Natural killer cell (primary cell): Measurements from ENCODE around the gene TMEM150A. TPM values are rescaled to one million over a fixed set of nuclear protein-coding genes. Genes with fewer than 3 reads are reported as not detected.
A peak's percentile ranks its signal among the peaks of the same experiment; 100 is the strongest.
"Not testable (repeated sequence)": the region's sequence is repeated elsewhere in the genome, so short reads cannot be mapped to it uniquely, and the experiment has no call there.

Experiments
- ATAC-seq, 3 donors: fragments of 150-1000 bp in 2 of 3; fragments of 200-7000 bp in 1 of 3; cut with Tn5 transposase; 1 replicate in 1 of 3; 2 replicates in 2 of 3; pipeline ENCODE4 v1.10.0; 2021; ENCODE audit warnings: mild to moderate bottlenecking in 2 of 3, moderate library complexity in 2 of 3
- DNase-seq, 2 donors: peaks; one replicate each; pipeline versions ENCODE4 v3.0.0 to v3.0.0-alpha.2; 2013 to 2021; ENCODE audit warnings: mixed read lengths in 1 of 2
- H3K27ac ChIP-seq: one replicate; pipeline ENCODE4 v1.5.1; 2013; ENCODE audit warnings: mild to moderate bottlenecking, low read length
- H3K27me3 ChIP-seq: one replicate; pipeline ENCODE4 v1.6.1; 2013; ENCODE audit warnings: low read length; ENCODE audit not compliant: control insufficient read depth, insufficient read depth
- H3K36me3 ChIP-seq: one replicate; pipeline ENCODE4 v1.6.1; 2013; ENCODE audit warnings: low read length; ENCODE audit not compliant: control insufficient read depth, insufficient read depth
- H3K4me1 ChIP-seq: one replicate; pipeline ENCODE4 v1.6.1; 2013; ENCODE audit warnings: low read length; ENCODE audit not compliant: control insufficient read depth, insufficient read depth
- H3K4me3 ChIP-seq: one replicate; pipeline ENCODE4 v1.5.1; 2013; ENCODE audit warnings: low read length
- H3K9me3 ChIP-seq: one replicate; pipeline ENCODE4 v1.6.1; 2013; ENCODE audit warnings: low read length; ENCODE audit not compliant: control insufficient read depth, insufficient read depth
- H3K27ac Mint-ChIP-seq, 2 donors: one replicate each; pipeline ENCODE4 v1.8.0; 2022; ENCODE audit warnings: mild to moderate bottlenecking in 2 of 2, mixed read lengths in 2 of 2, moderate library complexity in 1 of 2
- H3K27me3 Mint-ChIP-seq, 2 donors: one replicate each; pipeline ENCODE4 v1.8.0; 2022; ENCODE audit warnings: low read depth in 2 of 2, mixed read lengths in 2 of 2
- H3K36me3 Mint-ChIP-seq: one replicate; pipeline ENCODE4 v1.8.0; 2022; ENCODE audit warnings: mixed read lengths
- H3K4me1 Mint-ChIP-seq, 2 donors: one replicate each; pipeline ENCODE4 v1.8.0; 2022; ENCODE audit warnings: mixed read lengths in 2 of 2
- H3K4me3 Mint-ChIP-seq: one replicate; pipeline ENCODE4 v1.8.0; 2022; ENCODE audit warnings: mild to moderate bottlenecking, moderate library complexity, mixed read lengths
- H3K9me3 Mint-ChIP-seq, 2 donors: one replicate each; pipeline ENCODE4 v1.8.0; 2022; ENCODE audit warnings: mixed read lengths in 2 of 2
- WGBS: methylation state at CpG from one replicate; pipeline ENCODE4 v1.1.7; 2013; ENCODE audit warnings: missing lambda C conversion rate; ENCODE audit not compliant: insufficient coverage; 5-methylcytosine and 5-hydroxymethylcytosine counted together
- intact Hi-C: fragments of 100-400 bp; cut with micrococcal nuclease; formaldehyde crosslinking; loops from one replicate; pipeline ENCODE4 v1.14.2; 2022
- total RNA-seq, 4 donors: library from RNA; stranded (reverse); fragments of 120-200 nt in 1 of 4; gene quantifications; one replicate each; pipeline versions ENCODE4 v1.2.3 to v1.2.4, GENCODE V29; 2013 to 2022
- TF ChIP-seq, protein P1 (sequence below): fragments of 200-600 bp; IDR thresholded peaks from one replicate; pipeline ENCODE4 v1.8.0; 2022; ENCODE audit warnings: antibody characterized with exemption

TMEM150A gene
- total RNA-seq, 3 donors from 2014 or later (not counting 1 experiment from before 2014, with no cell fraction given), result 10.4 to 13.3 (median 10.9) TPM

DNA sequence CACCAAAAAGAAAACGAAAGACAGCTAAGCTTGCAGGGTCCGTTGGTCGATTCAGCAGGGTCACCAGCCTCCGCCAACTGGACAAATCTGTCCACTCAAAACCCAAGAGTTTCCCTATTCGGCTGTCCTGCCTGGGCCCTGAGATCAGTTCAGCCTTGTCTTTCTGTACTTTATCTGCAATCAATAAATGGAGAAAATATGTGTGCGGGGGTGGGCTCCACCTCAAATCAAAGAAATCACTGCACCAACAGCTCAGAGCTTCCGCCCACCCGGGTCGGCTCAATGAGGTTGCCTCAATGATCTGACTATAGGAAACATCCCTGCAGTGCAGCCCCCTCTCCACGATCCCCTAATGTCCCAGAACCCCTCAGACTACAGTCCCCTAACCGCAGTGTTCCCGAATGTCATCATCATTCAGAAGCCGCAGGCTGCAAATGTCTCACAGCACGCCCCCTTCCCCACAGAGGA is 41.7 kb downstream of the TMEM150A start:
- H3K27ac Mint-ChIP-seq, result peak overlapping the region; percentile 91 to 95
- WGBS, result 9% methylated on average over 13 of the region's 14 CpGs
- Histone ChIP-seq H3K4me1 (peaks cover 17% of the 10 kb centered on the region), H3K27me3 (no peaks in the 10 kb centered on the region), H3K9me3 (no peaks in the 10 kb centered on the region), H3K36me3 (peaks cover 3% of the 10 kb centered on the region), H3K4me3 (peak overlapping the region; percentile 67), H3K27ac (peak overlapping the region; percentile 71)
- no peak for DNase-seq
- H3K9me3 Mint-ChIP-seq, result no peaks in the 10 kb centered on the region
- ATAC-seq, result peak; percentile 13 to 27 (median 14)
- H3K4me1 Mint-ChIP-seq, result peaks cover 19 to 24% of the 10 kb centered on the region in 2 donors
- H3K27me3 Mint-ChIP-seq, result no peaks in the 10 kb centered on the region
- TF ChIP-seq, protein P1, sequence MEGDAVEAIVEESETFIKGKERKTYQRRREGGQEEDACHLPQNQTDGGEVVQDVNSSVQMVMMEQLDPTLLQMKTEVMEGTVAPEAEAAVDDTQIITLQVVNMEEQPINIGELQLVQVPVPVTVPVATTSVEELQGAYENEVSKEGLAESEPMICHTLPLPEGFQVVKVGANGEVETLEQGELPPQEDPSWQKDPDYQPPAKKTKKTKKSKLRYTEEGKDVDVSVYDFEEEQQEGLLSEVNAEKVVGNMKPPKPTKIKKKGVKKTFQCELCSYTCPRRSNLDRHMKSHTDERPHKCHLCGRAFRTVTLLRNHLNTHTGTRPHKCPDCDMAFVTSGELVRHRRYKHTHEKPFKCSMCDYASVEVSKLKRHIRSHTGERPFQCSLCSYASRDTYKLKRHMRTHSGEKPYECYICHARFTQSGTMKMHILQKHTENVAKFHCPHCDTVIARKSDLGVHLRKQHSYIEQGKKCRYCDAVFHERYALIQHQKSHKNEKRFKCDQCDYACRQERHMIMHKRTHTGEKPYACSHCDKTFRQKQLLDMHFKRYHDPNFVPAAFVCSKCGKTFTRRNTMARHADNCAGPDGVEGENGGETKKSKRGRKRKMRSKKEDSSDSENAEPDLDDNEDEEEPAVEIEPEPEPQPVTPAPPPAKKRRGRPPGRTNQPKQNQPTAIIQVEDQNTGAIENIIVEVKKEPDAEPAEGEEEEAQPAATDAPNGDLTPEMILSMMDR, result no peak
- H3K4me3 Mint-ChIP-seq, result peak overlapping the region; percentile 95
- intact Hi-C loops, result loop anchor here (1.0 to 5.0 kb wide), 4 partner anchors 41 to 232 kb away; partner anchors contain the start of genes C2orf68, ELMOD3, RETSAT and TMEM150A
- no peaks in the 10 kb centered on the region for H3K36me3 Mint-ChIP-seq

DNA sequence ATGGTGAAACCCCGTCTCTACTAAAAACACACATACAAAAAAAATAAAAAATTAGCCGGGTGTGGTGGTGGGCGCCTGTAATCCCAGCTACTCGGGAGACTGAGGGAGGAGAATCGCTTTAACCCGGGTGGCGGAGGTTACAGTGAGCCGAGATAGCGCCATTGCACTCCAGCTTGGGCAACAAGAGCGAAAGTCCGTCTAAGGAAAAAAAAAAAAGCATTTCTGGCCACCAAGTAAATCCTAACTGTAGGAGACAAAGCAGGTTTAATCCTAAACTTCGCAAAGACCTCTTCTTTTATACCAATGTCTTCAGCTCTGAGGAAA is 42.1 kb downstream of the TMEM150A start:
- WGBS, result 88% methylated on average over 12 of the region's 12 CpGs

DNA sequence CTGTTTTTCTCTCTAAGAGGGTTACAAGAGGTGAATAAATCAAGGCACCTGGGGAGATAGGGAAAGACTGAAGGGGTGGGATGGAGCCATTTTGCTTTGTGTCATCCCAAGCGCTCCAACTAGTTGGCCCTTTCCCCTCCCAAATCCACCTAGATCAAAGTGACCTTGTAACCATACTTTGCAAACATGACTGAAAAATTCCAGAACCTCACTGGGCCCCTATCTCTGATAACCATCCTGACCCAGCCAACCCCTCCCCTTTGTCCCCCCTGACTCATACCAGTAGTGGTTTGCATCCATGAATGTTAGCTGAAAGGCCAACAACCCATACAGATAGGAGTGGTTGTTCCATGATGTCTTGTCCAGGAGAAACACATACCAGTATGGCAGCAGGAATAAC is 44.3 kb downstream of the TMEM150A start:
- 92% methylated on average over 1 of the region's 1 CpG for WGBS
- ATAC-seq, result no peak
- Histone ChIP-seq H3K4me3 (no peak overlapping the region), H3K27ac (no peak overlapping the region), H3K4me1 (peaks cover 17% of the 10 kb centered on the region), H3K9me3 (no peaks in the 10 kb centered on the region), H3K27me3 (no peaks in the 10 kb centered on the region), H3K36me3 (peaks cover 19% of the 10 kb centered on the region)
- no peaks in the 10 kb centered on the region for H3K27me3 Mint-ChIP-seq
- intact Hi-C loops, result no loop called here
- no peak for DNase-seq
- TF ChIP-seq, protein P1, result no peak
- no peaks in the 10 kb centered on the region for H3K36me3 Mint-ChIP-seq
- H3K4me1 Mint-ChIP-seq, result peaks cover 19 to 27% of the 10 kb centered on the region in 2 donors
- H3K9me3 Mint-ChIP-seq, result no peaks in the 10 kb centered on the region
- H3K27ac Mint-ChIP-seq, result peak overlapping the region in 1 of 2 donors; percentile 29
- no peak overlapping the region for H3K4me3 Mint-ChIP-seq

More for the DNA sequence above, 42.1 kb downstream of the TMEM150A start:
- not testable (repeated sequence) for H3K27ac ChIP-seq, H3K27me3 ChIP-seq, H3K9me3 Mint-ChIP-seq, H3K27me3 Mint-ChIP-seq, H3K4me3 ChIP-seq, H3K9me3 ChIP-seq, ATAC-seq, H3K36me3 Mint-ChIP-seq, DNase-seq, H3K36me3 ChIP-seq
- H3K4me1 ChIP-seq, result peaks cover 17% of the 10 kb centered on the region
- intact Hi-C loops, result loop anchor here (2.0 to 5.0 kb wide), 2 partner anchors 42 to 232 kb away; partner anchors contain the start of gene TMEM150A
- Mint-ChIP-seq H3K4me3 (peak overlapping the region; percentile 95), H3K27ac (peak overlapping the region in 1 of 2 donors; percentile 95), H3K4me1 (peaks cover 19 to 24% of the 10 kb centered on the region in 2 donors)

DNA sequence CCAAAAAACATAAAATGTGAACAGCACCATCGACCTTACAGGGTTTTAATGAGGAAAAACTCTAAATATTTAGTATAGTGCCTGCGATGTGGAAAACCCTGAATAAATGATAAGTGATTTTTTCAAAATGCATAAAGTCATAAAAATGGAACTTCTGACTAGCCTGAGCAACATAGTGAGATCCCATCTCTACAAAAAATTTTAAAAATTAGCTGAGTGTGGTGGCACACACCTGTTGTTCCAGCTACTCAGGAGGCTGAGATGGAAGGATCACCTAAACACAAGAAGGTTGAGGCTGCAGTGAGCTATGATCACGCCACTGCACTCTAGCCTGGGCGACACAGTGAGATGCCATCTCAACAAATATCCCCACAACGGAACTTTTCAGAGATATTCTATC is 45.4 kb downstream of the TMEM150A start:
- intact Hi-C loops, result no loop called here
- WGBS, result 94% methylated on average over 5 of the region's 5 CpGs
- H3K27ac Mint-ChIP-seq, result no peak overlapping the region

More for the DNA sequence above, 45.4 kb downstream of the TMEM150A start:
- Mint-ChIP-seq H3K4me3 (no peak overlapping the region), H3K27me3 (no peaks in the 10 kb centered on the region), H3K4me1 (peaks cover 19 to 30% of the 10 kb centered on the region in 2 donors), H3K9me3 (no peaks in the 10 kb centered on the region), H3K36me3 (no peaks in the 10 kb centered on the region)
- TF ChIP-seq, protein P1, result no peak
- no peak overlapping the region for H3K27ac ChIP-seq
- no peaks in the 10 kb centered on the region for H3K9me3 ChIP-seq
- no peak for ATAC-seq
- peaks cover 29% of the 10 kb centered on the region for H3K36me3 ChIP-seq
- no peak for DNase-seq
- H3K27me3 ChIP-seq, result no peaks in the 10 kb centered on the region
- no peak overlapping the region for H3K4me3 ChIP-seq
- peaks cover 15% of the 10 kb centered on the region for H3K4me1 ChIP-seq
